ENCODE measurements around the gene MBNL3.

Gene MBNL3, protein sequence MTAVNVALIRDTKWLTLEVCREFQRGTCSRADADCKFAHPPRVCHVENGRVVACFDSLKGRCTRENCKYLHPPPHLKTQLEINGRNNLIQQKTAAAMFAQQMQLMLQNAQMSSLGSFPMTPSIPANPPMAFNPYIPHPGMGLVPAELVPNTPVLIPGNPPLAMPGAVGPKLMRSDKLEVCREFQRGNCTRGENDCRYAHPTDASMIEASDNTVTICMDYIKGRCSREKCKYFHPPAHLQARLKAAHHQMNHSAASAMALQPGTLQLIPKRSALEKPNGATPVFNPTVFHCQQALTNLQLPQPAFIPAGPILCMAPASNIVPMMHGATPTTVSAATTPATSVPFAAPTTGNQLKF

GRCh38 chrX:132488819-132489577 lies at the start of gene MBNL3:
TSS of gene MBNL3 (minus strand) at chrX:132489038. CDS start at chrX:132439611, 49,427 bp downstream.
- peak in 1 of 2 experiments; percentile 57 for DNase-seq

GRCh38 chrX:132533409-132533808 lies 44.6 kb upstream of the MBNL3 start:
- no peak for DNase-seq

- no peak for DNase-seq
Measured at GRCh38 chrX:132532913-132533312, 44.1 kb upstream of the MBNL3 start.

GRCh38 chrX:132532097-132532496 lies 43.3 kb upstream of the MBNL3 start:
- no peak for DNase-seq

DNA sequence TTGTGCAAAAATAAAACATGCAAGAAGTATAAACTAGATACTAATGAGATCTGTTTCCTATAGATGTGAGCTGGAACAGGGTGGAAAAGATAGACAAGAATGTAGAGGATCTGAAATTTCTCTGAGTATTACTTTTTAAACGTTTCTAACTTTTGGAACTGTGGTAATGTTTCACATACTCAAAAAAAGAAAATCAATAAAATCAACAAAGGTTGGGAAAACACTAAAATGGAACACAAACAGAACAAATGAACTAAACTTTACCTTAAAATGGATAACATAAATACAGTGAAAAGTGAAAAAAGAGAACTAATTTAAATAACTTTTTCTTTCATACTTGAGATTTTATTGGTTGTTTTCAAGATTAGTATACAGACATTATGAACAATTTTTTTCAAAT lies 32.0 kb upstream of the MBNL3 start:
- no peak for DNase-seq

- no peak for DNase-seq
Measured at GRCh38 chrX:132520213-132520612, 31.4 kb upstream of the MBNL3 start.

DNA sequence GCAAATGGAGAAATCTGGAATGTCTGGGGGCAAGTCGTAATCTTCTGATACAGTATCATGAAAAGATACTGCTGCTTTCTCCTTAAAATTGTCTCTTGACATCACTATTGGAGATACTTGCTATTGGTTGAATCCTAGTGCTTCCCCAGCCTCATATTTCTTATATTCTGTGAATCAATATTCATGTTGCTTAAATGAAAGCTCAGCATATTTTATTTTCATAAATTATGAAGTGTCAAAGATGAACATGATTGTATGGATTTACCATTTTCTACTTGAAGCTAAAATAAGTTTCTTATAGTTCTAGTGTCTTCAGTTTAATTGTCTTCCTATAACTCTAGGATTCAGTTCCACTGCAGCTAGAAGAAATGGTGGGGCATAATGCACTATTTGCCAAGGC lies 29.6 kb upstream of the MBNL3 start:
- no peak for DNase-seq

GRCh38 chrX:132508834-132509233 lies 20.0 kb upstream of the MBNL3 start:
- peak in 1 of 2 experiments; percentile 54 for DNase-seq

GRCh38 chrX:132505116-132505515 lies 16.3 kb upstream of the MBNL3 start:
- no peak for DNase-seq

DNA sequence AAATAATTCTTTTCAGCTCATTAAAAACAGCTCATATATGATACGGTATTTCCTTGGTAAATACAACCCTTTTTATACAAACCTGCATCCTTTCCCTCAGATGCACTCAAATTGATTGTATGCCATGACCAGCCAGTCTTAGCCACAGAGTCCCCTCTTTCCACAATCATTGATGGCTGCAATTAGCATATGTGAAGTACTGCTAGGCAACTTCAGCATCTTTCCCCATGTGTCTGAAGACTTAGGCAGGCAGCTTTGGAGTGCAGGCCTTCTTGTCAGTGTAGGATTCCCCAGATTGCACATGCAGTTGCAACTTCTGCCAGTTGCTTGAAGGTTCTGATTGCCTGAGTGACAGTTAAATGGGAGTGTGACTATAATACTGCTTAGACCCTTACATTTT lies 15.6 kb upstream of the MBNL3 start:
- DNase-seq: no peak

GRCh38 chrX:132501606-132502005 lies 12.8 kb upstream of the MBNL3 start:
- no peak for DNase-seq

GRCh38 chrX:132497432-132497831 lies 8.6 kb upstream of the MBNL3 start:
- no peak for DNase-seq

GRCh38 chrX:132493095-132493494 lies 4.3 kb upstream of the MBNL3 start:
- DNase-seq: no peak

GRCh38 chrX:132491191-132491590 lies 2.4 kb upstream of the MBNL3 start:
- DNase-seq: no peak

- DNase-seq: peak in 1 of 2 experiments; percentile 65
Measured at GRCh38 chrX:132489578-132490419, 961 bp upstream of the MBNL3 start.

GRCh38 chrX:132488180-132488705 lies 595 bp downstream of the MBNL3 start:
- DNase-seq: peak in 1 of 2 experiments; percentile 36

GRCh38 chrX:132486599-132487178 lies 2.1 kb downstream of the MBNL3 start:
- DNase-seq: no peak

GRCh38 chrX:132483951-132484350 lies 4.9 kb downstream of the MBNL3 start:
- DNase-seq: no peak

GRCh38 chrX:132483488-132483887 lies 5.3 kb downstream of the MBNL3 start:
- peak in 1 of 2 experiments; percentile 59 for DNase-seq

- DNase-seq: peak in 1 of 2 experiments; percentile 9
Measured at GRCh38 chrX:132482632-132483031, 6.2 kb downstream of the MBNL3 start.

DNA sequence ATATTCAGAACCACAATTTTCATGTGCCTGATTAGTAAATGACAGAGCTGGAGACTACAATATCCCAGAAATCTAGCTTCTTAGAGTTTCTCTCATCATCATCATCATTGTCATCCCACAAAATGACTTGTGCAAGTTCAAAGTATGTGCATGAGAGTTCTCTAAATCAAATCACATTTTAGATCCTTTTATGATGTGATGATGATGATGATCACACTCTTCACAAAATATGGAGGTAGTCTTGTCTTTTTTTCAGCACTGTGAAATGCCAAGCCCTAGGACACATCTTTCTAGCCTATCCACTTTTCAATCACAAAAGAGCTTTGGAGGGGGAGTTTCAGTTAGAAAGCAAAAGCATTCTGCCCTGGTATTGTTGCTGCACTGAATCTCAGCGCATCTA lies 7.4 kb downstream of the MBNL3 start:
- DNase-seq: no peak

- DNase-seq: peak; percentile 66 to 82
Measured at GRCh38 chrX:132480581-132481203, 8.1 kb downstream of the MBNL3 start.
